AG09309 (cell line): ENCODE measurements around the gene ARID1A.
"Not testable (repeated sequence)": the region's sequence is repeated elsewhere in the genome, so short reads cannot be mapped to it uniquely, and the experiment has no call there.

Experiments
- DNase-seq: peaks from one replicate; pipeline ENCODE4 v3.0.0-alpha.2; 2010; ENCODE audit warnings: low read depth
- H3K4me3 ChIP-seq: 2 replicates; pipeline ENCODE4 v1.5.1; 2011; ENCODE audit warnings: mild to moderate bottlenecking, low read depth, low read length, moderate library complexity; ENCODE audit not compliant: control insufficient read depth
- TF ChIP-seq, protein P1 (sequence below): IDR thresholded peaks from 2 replicates; pipeline ENCODE4 v1.5.1; 2011; ENCODE audit warnings: mild to moderate bottlenecking, low read depth, low read length, inconsistent platforms; ENCODE audit not compliant: insufficient read depth, control insufficient read depth; ENCODE audit errors: missing control alignments

ARID1A gene

DNA sequence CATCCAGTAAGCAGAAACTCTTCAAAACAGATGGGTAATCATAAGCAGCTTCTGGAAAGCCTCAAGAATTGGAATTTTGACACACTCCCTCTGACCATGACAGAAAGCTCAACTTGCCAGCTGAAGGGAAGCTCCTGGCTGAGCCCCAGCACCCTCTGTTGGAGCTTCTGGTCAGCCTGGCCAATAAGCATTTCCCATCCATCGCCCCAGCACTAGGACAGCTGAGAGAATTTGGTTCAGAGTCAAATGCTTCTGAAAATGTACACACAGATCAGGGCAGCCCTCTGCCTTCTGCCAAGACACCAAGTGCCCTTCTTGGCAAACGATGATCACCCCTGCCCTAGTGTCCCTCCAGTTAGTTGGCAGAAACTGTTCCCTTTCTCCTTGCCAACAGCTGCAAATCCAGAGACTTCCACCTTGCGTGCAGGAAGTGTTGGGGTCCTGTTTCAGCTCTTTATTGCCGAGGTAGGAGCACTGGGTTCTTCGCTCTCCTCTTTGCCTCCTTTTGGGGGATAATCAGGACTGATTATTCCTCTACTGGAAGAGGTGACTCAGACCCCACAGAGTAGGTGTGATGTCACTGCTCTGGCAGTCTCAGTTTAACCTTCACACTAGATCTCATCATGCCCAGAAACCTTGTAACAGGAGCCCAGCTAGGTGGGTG is 103.8 kb downstream of the ARID1A start:
- TF ChIP-seq, protein P1, sequence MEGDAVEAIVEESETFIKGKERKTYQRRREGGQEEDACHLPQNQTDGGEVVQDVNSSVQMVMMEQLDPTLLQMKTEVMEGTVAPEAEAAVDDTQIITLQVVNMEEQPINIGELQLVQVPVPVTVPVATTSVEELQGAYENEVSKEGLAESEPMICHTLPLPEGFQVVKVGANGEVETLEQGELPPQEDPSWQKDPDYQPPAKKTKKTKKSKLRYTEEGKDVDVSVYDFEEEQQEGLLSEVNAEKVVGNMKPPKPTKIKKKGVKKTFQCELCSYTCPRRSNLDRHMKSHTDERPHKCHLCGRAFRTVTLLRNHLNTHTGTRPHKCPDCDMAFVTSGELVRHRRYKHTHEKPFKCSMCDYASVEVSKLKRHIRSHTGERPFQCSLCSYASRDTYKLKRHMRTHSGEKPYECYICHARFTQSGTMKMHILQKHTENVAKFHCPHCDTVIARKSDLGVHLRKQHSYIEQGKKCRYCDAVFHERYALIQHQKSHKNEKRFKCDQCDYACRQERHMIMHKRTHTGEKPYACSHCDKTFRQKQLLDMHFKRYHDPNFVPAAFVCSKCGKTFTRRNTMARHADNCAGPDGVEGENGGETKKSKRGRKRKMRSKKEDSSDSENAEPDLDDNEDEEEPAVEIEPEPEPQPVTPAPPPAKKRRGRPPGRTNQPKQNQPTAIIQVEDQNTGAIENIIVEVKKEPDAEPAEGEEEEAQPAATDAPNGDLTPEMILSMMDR = no peak
- DNase-seq = no peak
- no peak overlapping the region for H3K4me3 ChIP-seq

DNA sequence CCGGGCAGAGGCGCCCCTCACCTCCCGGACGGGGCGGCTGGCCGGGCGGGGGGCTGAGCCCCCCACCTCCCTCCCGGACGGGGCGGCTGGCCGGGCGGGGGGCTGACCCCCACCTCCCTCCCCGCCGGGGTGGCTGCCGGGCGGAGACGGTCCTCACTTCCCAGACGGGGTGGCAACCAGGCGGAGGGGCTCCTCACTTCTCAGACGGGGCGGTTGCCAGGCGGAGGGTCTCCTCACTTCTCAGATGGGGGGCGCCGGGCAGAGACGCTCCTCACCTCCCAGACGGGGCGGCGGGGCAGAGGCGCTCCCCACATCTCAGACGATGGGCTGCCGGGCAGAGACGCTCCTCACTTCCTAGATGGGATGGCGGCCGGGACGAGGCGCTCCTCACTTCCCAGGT is 108.1 kb downstream of the ARID1A start:
- not testable (repeated sequence) for DNase-seq, H3K4me3 ChIP-seq

DNA sequence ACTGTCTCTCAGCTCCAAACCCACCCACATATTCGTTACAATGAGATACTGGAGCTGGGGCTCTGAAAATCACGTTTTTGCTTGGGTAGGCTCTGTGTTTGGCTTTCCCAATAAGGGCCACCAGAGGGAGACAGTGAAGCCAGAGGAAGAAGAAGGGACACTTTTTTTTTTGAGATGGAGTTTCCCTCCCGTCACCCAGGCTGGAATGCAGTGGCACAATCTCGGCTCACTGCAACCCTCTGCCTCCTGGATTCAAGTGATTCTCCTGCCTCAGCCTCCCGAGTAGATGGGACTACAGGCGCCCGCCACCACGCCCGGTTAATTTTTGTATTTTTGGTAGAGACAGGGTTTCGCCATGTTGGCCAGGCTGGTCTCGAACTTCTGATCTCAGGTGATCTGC is 114.3 kb downstream of the ARID1A start:
- not testable (repeated sequence) for H3K4me3 ChIP-seq, DNase-seq
- TF ChIP-seq, protein P1 = peak; percentile 80

DNA sequence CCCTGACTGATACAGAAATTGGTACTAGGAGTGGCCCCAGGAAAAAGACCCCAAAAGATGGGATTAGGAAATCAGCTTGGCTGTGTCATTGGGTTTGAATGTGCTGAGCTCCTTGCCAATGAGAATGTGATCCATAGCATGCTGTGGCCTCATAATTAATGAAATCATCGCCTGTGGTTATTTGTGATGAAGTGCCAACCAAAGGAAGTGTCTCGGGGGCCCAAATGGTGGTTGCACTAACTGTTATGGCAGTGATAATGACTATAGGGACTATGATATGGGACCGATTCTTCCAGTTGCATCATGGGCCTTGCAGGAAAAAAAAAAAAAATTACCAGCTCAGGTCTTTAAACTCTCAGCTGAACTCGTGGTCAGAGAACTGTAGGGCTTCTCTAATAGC is 115.2 kb downstream of the ARID1A start:
- DNase-seq = no peak
- no peak overlapping the region for H3K4me3 ChIP-seq
- TF ChIP-seq, protein P1 = no peak

DNA sequence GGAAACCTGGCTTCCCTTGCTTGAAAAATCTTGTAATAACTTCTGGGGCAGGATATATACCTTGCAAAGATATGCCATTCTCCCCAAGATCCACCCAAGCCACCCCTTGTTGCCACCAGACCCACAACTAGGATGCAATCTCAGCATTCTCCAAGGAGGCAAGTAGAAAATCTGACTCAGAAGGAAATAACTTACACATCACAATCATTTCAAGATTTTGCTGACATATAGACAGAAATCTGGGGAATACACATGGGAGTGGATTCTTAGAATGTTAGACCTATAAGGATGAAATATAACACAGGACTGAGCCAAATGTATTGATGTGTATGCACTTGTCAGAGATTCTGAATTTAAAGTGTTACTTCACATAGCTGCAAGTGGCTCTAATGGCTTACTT is 115.9 kb downstream of the ARID1A start:
- DNase-seq = no peak
- no peak overlapping the region for H3K4me3 ChIP-seq
- TF ChIP-seq, protein P1 = no peak

DNA sequence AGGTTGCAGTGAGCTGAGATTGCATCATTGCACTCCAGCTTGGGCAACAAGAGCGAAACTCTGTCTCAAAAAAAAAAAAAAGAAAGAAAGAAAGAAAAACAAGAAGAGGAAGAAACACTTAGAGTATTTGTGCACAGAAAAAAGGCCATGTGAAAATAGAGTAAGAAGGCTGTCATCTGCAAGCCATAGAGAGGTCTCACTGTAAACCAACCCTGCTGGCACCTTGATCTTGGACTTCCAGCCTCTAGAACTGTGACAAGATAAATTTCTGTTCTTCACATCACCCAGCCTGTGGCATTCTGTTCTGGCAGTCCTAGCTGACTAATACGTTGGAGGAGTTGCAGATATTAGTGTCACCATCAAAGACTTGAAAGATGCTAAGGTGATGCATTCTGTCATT is 118.6 kb downstream of the ARID1A start:
- TF ChIP-seq, protein P1 = no peak
- no peak for DNase-seq
- H3K4me3 ChIP-seq = no peak overlapping the region

DNA sequence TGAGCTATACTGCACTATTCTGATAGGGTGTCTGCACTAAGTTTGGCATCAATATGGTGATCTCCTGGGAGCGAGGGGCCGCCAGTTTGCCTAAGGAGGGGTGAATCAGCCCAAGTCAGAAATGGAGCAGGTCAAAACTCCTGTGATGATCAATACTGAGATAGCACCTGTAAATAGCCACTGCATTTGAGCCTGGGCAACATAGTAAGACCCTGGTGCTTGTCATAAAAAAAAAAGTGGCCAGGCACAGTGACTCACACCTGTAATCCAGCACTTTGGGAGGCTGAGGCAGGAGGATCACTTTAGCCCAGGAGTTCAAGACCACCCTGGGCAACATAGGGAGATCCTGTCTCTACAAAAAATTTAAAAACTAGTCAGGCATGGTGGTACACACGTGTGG is 119.1 kb downstream of the ARID1A start:
- DNase-seq = no peak
- no peak overlapping the region for H3K4me3 ChIP-seq
- TF ChIP-seq, protein P1 = no peak
